IPS DF 4.7 (cell line): Measurements from ENCODE around the gene LARGE1.

Experiments used
- DNase-seq: peaks from one replicate; pipeline ENCODE4 v3.0.0-alpha.2; 2013; ENCODE audit warnings: low spot score; ENCODE audit errors: extremely low read depth

The LARGE1 gene

DNA sequence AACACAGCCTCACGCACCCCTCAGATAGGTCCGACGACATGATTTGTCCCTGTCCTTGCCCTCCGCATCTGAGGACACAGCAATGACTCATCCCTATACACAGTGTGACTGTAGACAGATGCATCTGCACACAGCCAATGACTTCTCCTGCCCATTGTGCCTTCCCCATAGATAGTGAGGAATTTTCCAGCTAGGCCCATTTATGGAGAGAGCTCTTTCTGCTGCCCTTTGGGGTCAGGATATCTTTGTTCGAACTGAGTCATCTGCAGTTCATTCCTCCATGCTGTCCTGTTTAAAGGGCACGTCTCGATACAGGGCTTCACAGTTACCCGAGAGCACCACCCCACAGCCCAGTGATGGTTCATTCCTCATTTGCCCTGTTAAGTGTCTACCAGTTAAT lies 96.7 kb downstream of the LARGE1 start:
- DNase-seq: no peak

DNA sequence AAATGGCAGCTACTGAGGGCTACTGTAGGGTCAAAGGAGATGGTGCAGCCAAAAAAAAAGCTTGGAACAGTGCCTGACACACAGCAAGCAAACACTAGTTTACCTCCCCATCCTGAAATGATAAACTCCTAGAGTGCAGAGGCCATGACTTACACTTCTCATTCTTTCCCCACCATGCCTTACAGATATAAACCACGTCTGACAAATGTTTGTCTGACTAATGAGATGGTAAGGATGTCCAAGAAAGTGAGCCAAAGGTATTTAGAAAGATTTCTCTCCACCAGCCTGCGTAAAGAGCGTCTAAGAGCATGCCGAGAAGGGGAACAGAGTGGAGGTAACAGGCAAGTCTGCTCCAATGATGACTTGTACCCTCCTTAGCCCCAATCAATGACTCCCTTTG lies 99.0 kb downstream of the LARGE1 start:
- DNase-seq: no peak

DNA sequence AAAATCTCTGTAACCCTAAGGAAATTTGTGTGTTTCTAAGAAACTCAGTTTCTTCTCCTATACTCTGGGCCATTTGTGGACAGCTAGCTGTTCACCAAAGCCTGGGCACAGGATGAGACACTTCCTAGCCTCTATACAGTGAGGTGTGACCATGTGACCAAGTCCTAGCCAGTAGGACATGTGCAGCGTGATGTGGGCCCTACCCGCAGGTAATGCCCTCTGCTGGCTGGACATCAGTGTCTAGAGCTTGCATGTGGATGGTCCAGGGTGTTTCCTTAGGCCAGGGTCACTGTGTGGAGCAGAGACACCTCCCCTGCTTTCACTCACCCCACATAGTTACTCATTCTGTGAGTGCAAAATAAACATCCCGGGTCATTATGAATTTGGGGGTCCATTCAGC lies 100.5 kb downstream of the LARGE1 start:
- no peak for DNase-seq

DNA sequence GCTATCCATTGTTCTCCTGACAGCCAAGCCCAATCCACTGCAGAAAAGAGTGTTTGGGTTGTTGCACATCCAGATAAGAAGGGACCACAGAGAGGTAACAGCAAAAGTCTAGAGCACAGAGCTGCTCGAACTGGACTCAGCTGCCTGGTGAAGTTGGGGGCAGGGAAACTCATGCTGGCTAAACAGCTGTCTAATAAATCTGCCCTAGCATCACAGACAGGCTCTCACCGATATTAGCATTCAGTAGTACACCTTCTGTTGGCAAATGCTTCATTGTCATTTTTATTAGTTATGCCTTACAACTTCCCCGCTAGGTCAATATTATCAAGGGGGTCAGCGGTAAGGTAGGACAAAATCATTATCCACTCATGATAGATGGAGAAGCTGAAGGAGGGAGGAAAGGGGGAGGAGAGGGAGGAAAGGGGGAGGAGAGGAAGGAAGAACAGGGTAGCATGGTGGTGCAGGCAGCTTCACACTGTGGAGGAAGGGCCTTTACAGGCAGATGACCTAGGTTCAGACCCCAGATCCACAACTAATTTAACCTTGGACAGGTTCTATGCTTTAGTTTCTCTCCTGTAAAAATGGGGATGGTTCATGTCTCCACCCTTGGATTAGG lies 102.7 kb downstream of the LARGE1 start:
- DNase-seq: no peak

DNA sequence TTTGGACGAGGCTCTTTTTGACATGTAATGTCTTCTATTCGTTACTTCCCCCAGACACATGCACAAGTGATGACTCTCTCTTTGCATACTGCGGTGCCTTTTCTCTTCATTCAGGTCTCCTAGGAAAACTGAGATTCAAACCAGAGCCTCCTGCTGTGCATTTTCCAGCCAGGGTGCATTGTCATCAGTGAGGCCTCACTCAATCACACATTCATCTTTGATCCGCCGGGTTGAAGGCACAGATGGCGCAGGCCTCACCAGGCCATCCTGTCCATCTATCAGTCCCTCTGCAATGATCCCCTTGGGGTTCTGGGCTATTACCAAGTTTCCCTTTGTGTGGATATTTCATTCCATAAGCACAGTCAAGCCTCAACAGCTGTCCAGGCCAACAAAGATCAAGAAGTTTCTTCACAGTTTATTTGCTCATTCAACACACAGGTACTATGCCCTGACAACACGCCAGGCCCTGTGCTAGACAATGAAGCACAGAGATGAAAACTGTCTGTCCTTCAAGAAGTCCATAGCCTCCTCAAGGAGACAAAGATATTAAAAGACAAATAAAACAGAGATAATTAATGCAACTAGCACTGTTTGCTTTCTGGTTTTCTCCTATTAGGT lies 107.8 kb downstream of the LARGE1 start:
- no peak for DNase-seq

DNA sequence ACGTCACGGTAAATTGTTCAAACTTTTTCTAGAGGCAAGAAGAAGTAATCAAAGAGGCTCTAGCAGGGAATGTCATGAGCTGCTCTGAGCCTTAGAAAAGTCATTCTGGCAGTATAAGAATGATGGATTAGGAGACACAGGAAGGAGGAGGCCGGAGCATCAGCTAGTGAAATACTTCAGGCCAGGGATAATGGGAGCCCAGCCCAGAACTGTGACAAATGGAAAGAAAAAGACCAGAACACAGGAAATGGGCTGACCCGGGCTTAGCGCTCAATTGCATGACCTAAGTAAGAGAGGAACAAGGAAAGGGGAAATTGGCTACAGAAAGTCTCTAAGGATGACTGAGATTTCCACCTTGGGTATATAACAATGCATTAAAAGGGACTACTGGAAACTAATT lies 108.6 kb downstream of the LARGE1 start:
- DNase-seq: no peak

DNA sequence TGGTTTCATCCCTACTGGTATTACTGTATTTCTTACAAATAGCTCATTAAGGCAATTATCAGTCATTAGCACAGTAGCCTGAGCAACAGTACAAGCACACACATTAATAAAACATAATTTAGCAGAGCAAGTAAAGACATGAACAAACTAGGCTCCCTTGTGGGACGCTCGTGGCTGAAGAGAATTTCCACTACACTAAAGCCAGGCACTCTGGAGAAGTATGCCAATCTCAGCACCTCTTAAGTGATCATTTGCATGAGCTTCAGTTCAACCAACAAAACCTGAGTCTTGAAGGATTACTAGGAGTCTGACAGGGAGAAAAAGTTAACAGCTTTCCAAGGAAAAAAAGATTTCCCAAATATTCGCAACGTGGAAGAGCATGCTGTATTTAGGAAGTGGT lies 109.1 kb downstream of the LARGE1 start:
- no peak for DNase-seq

DNA sequence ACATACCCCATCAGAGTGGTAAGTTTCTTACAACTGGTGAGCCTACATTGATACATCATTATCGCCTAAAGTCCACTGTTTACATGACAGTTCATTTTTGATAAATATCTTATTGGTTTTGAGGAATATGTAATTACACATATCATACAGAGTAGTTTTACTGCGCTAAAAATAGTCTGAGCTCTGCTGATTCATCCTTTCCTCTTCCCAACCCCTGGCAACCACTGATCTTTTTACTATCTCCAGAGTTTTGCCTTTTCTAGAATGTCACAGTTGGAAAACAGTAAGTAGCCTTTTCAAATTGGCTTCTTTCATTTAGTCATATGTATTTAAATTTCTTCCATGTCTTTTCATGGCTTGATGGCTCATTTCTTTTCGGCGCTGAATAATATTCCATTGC lies 112.8 kb downstream of the LARGE1 start:
- DNase-seq: no peak

DNA sequence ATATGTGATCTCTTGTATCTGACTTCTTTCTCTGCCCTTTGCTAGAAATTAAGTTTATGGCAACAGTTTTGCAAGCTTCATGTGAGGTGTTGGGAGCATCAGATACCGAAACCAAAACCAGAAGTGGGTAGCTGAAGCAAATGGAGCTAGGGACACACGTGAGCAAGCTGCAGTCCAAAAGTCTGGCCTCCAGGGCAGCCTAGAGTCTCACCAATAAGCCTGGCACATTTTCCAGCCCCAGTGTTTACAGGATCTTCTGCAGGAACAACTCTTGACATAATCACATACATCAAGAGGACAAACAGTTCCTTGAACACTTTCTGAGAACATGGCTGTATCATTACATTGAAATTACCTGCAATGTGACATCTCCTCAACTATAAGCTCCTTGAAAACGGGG lies 114.1 kb downstream of the LARGE1 start:
- DNase-seq: no peak

DNA sequence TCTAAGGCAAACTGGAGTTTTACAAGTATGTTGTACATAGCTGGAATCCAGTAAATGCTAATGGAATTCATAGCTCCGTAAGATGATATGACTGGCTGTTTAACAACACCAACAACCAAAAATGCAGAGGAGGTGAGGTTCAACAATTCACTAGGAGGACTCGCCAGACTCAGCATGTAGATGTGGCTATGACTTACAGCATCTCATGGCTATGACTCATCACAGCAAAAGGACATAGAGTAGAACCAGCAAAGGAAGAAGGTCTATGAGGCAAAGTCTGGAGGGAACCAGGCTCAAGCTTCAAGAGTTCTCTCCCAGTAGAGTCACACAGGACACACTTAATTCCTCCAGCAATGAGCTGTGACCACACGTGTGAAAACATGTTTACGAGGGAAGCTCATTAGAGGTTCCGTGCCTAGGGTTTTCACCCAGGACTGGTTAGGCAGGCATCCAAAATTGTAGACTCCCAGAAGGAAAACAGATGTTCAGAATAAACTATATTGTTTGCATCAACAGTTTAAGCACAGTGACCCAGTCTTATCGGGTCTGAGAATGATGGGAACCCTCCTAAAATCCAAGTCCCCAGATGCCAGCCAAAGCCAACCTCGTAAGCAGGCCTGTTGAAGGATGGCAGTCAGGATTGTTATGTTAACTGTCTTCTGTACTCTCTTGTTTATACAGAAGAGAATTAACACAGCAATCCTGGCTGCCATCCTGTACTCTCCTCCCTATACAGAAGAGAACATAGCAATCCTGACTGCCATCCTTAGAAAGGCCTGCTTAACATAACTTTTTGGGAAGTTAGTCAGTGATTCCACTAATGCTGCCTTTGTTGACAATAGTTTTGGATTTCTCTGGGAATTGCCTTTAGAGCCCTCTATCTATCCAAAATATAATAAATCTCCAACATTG lies 116.6 kb downstream of the LARGE1 start:
- no peak for DNase-seq

DNA sequence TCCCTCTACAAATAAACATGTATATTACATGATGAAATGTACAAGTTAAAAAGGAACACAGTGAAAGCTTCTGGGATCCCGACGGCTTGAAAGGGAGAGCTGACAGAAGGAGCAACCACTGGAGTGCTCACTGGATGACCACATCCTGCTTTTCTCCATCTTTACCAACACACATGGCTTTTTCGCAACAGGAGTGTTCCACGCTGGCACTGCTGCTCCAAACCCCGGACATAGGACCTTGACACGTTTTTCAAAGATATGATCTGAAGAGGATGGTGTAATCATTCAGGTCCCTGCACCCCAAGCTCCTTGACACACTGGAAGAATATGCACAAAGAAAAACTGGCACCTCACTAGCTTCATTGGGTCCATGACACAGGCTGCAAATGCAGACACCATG lies 121.9 kb downstream of the LARGE1 start:
- no peak for DNase-seq

DNA sequence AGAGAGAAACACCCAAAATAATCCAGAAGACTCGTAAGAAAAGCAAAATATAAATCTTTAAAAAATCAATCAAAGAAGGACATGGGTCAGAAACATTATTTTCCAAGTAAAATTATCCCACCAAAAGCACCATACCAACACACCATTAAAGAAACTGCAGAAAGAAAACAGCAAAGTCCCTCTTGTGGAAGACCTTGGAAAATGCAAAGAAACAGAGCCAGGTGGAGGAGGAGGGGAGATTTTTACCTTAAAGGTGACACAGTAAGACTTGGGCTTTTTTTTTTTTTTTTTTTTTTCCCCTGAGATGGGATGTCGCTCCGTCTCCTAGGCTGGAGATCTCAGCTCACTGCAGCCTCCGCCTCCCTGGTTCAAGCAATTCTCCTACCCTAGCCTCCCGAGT lies 123.8 kb downstream of the LARGE1 start:
- no peak for DNase-seq

DNA sequence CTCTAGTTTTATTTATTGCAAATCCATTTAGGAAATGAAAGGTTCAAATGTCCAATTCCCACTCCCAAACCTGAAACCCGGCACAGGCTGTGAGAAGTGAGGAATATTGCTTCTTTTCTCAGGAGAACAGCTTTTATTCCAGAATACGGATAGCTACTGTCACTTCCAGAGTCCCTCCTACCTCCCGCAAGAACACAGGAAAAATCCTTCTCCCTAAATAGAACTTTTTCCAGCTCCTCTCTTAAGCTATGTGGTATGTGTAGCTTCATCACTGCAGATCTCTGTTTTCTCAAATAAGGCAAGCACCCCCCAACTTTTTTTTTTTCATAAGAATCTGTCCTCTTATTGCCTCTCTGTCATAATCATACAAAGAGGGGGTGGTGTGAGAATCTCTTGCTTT lies 126.8 kb downstream of the LARGE1 start:
- no peak for DNase-seq

DNA sequence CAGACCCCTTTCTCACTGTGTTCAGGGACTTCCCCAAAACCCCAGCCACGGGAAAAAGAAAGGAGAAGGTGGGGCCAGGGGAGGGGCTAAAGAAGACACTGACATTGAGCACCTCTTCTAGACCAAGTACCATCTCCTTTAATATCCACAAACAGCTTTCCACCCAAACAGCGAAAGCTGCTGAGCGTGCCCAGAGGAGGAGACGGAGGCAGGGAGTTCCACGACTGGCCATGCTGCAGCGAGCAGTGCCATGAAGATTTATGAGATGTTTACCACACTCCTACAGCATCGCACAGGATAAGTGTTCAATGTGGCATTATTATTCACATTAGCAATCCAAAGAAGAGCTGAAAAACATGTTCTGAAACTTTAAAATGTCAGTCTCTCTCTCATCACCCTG lies 127.4 kb downstream of the LARGE1 start:
- no peak for DNase-seq

DNA sequence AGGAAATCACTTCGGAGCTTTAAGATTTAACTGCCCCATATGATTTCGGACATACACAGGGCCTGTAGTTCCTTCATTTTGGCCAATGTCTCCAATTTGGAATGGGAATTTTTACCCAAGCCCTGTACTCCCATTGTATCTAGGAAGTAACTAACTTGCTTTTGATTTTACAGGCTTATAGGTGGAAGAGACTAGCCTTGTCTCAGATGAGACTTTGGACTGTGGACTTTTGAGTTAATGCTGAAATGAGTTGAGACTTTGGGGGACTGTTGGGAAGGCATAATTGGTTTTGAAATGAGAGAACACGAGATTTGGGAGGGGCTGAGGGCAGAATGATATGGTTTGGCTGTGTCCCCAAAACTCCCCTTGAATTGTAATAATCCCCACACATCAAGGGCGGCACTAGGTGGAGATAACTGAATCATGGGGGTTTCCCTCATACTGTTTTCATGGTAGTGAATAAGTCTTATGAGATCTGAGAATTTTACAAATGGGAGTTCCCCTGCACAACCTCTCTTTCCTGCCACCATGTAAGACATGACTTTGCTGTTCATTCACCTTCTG lies 130.5 kb downstream of the LARGE1 start:
- no peak for DNase-seq

DNA sequence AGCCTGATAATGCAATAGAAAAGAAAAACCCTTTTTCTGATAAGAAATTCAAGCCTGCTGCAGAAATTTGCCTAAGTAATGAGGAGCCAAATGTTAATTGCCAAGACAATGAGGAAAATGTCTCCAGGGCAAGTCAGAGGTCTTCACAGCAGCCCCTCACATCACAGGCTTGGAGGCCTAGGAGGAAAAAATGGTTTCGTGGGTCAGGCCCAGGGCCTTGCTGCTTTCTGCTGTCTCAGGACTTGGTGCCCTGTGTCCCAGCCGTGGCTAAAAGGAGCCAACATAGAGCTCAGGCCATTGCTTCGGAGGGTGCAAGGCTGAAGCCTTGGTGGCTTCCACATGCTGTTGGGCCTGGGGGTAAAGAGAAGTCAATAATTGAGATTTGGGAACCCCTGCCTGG lies 131.3 kb downstream of the LARGE1 start:
- DNase-seq: no peak

DNA sequence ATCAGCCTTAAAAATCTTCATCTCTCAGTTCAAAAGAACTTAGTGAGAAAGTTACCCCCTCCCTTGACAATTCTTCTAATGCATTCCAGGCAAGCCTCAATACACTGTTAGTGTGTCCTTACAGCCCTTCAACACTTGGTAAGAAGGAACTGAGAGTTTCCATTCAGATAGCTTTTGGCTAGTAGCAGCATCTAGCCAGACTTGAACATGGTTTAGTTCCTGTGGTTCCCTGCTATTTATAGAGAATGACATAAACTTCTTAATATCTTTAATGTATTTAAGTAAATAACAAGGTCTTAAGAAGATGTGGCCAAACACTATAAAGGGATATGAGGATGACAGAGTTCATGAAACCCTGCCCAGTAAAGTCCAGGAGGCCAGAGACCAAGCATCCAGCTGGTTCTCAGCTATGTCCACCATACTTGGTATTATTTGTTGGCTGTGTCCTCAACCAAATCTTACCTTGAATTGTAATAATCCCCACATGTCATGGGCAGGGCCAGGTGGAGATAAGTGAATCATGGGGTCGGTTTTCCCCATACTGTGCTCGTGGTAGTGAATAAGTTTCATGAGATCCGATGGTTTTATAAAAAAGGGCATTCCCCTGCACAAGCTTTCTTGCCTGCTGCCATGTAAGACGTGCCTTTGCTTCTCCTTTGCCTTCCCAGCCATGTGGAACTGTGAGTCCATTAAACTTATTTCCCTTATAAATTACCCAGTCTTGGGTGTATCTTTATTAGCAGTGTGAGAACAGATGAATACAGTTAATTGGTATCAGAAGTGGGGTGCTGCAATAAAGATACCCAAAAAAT lies 132.4 kb downstream of the LARGE1 start:
- DNase-seq: no peak

DNA sequence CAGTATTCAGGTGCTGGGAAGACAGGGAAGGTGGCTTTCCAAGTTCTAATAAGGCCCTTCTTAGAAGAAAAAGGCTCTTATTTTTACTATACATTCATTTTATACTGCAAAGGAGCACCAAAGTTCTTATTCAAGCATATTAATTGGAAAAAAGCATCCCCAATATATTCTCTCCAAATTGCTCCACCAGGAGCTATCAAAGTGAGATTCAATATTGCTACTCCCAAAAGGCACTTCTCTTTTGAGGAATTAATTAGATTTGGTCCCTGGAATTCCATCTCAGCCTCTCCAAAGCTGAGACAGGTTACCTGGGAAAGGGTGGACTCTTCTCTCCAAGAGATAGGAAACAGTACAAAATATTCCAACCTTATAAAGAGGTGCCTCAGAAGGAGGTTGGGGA lies 134.1 kb downstream of the LARGE1 start:
- DNase-seq: no peak

DNA sequence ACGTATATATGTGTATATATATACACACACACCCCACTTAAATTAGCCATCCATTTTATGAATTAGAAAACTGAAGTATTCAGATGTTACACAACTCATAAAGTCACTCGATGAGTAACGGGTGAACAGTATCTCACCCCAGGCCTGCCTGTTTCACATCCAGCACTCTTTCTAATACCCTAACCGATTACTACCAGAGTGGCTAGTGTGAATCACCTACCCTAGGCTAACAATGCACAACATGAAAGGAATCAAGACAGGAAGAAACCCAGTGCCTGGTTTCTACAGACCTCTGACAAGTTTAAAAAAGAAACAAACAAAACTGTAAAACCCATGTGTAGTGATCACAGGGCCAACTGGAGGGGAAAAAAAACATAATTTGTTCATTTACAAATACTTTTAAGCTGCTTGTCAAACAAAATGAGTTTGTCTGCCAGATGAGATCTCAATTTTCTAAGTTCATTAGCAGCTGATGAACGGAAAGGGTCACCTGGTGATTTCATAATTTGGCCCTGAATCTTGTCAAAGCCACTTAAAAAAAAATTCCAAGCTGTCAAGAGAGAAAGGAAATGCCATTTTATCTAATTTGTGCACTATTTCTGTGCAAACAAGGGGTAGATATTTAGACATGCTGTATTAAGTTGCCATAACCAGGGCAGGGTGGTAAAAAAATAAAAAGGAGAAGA lies 134.8 kb downstream of the LARGE1 start:
- DNase-seq: no peak

DNA sequence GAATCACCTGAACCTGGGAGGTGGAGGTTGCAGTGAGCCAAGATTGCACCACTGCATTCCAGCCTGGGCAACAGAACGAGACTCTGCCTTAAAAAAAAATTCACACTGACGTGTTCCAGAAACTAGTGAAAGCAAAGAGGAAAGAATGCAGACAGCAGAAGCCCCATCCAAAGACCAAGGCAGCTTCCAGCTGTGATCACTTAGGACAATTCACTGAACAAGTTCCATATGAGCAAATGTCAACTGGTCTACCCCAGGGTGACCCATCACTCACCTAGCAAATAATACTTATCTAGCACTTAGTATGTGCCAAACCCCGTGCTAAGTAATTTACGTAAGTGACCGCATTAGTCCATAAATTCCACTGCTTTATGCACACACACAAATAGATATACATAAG lies 138.9 kb downstream of the LARGE1 start:
- no peak for DNase-seq
